GM23338 (cell line): ENCODE data around the gene KLHDC8B. TPM values are rescaled to one million over a fixed set of nuclear protein-coding genes. Genes with fewer than 3 reads are reported as not detected.
A peak's percentile ranks its signal among the peaks of the same experiment; 100 is the strongest.

Source experiments
- ATAC-seq: fragments of 200-7000 bp; cut with Tn5 transposase; 3 replicates; pipeline ENCODE4 v1.9.1; 2020
- DNase-seq: peaks from one replicate; pipeline ENCODE4 v3.0.0-alpha.2; 2015; ENCODE audit warnings: low spot score
- H2AFZ ChIP-seq: fragments of 200-600 bp; sonication (generic); 2 replicates; pipeline ENCODE4 v1.8.0; 2016; ENCODE audit warnings: antibody characterized with exemption, mild to moderate bottlenecking, moderate library complexity
- H3F3A ChIP-seq: fragments of 200-600 bp; sonication (generic); replicated peaks from 2 replicates; pipeline ENCODE4 v1.8.0; 2017; ENCODE audit warnings: antibody characterized with exemption, mixed run types, low read depth
- H3K27ac ChIP-seq: fragments of 200-600 bp; sonication (generic); 2 replicates; pipeline ENCODE4 v1.6.1; 2016; ENCODE audit warnings: low read depth
- H3K27me3 ChIP-seq: fragments of 200-600 bp; sonication (generic); 2 replicates; pipeline ENCODE4 v1.8.0; 2016; ENCODE audit warnings: mild to moderate bottlenecking, mixed run types, moderate library complexity; ENCODE audit not compliant: insufficient read depth
- H3K36me3 ChIP-seq: fragments of 200-600 bp; sonication (generic); 2 replicates; pipeline ENCODE4 v1.8.0; 2016; ENCODE audit warnings: mild to moderate bottlenecking; ENCODE audit not compliant: insufficient read depth
- H3K4me1 ChIP-seq: fragments of 200-600 bp; sonication (generic); 2 replicates; pipeline ENCODE4 v1.8.0; 2016; ENCODE audit warnings: mild to moderate bottlenecking, moderate library complexity; ENCODE audit not compliant: insufficient read depth
- H3K4me2 ChIP-seq: fragments of 200-600 bp; sonication (generic); 2 replicates; pipeline ENCODE4 v1.7.1; 2017; ENCODE audit warnings: mixed run types
- H3K4me3 ChIP-seq: fragments of 200-600 bp; sonication (generic); 2 replicates; pipeline ENCODE4 v1.6.1; 2016; ENCODE audit warnings: mixed run types
- H3K79me2 ChIP-seq: fragments of 200-600 bp; sonication (generic); replicated peaks from 2 replicates; pipeline ENCODE4 v1.8.0; 2017; ENCODE audit warnings: mild to moderate bottlenecking; ENCODE audit not compliant: insufficient read depth
- H3K9me2 ChIP-seq: fragments of 200-600 bp; sonication (generic); 2 replicates; pipeline ENCODE4 v1.8.0; 2017; ENCODE audit not compliant: insufficient read depth
- H4K20me1 ChIP-seq: fragments of 200-600 bp; sonication (generic); replicated peaks from 2 replicates; pipeline ENCODE4 v1.8.0; 2017; ENCODE audit warnings: mild to moderate bottlenecking; ENCODE audit not compliant: insufficient read depth
- H3K27ac Mint-ChIP-seq: 2 replicates; pipeline ENCODE4 v1.8.0; 2020; ENCODE audit warnings: inconsistent platforms, mild to moderate bottlenecking, moderate library complexity, mixed read lengths
- H3K27me3 Mint-ChIP-seq: 3 replicates; pipeline ENCODE4 v1.8.0; 2022; ENCODE audit warnings: low read depth, mild to moderate bottlenecking, moderate library complexity, mixed read lengths, inconsistent platforms; ENCODE audit not compliant: insufficient read depth, poor library complexity
- H3K36me3 Mint-ChIP-seq: 3 replicates; pipeline ENCODE4 v1.8.0; 2021; ENCODE audit warnings: low read depth, mild to moderate bottlenecking, inconsistent platforms, moderate library complexity, mixed read lengths
- H3K4me1 Mint-ChIP-seq: 3 replicates; pipeline ENCODE4 v1.8.0; 2020; ENCODE audit warnings: mild to moderate bottlenecking, inconsistent platforms, mixed read lengths
- H3K4me3 Mint-ChIP-seq: 3 replicates; pipeline ENCODE4 v1.8.0; 2021; ENCODE audit warnings: moderate library complexity, mild to moderate bottlenecking, inconsistent platforms, mixed read lengths
- H3K9me3 Mint-ChIP-seq: 3 replicates; pipeline ENCODE4 v1.8.0; 2020; ENCODE audit warnings: moderate library complexity, mild to moderate bottlenecking, inconsistent platforms, mixed read lengths
- CREB1 ChIP-seq: fragments of 250-450 bp; sonication (Bioruptor Pico); IDR thresholded peaks from 2 replicates; pipeline ENCODE4 v1.5.0; 2020; ENCODE audit warnings: low read depth, mild to moderate bottlenecking, moderate library complexity
- CTCF ChIP-seq, 2 experiments: fragments of 200-600 bp in 1 of 2; sonication (generic) in 1 of 2; conservative IDR thresholded peaks; 2 replicates each; pipeline versions ENCODE4 v1.5.1 to v1.6.1; 2016 to 2017; ENCODE audit warnings: antibody characterized with exemption in 2 of 2, low read depth in 2 of 2, mild to moderate bottlenecking in 2 of 2, moderate library complexity in 1 of 2
- EZH2 ChIP-seq: fragments of 200-600 bp; sonication (generic); IDR thresholded peaks from one replicate; pipeline ENCODE4 v1.8.0; 2017; ENCODE audit warnings: antibody characterized with exemption, mild to moderate bottlenecking, low read depth; ENCODE audit not compliant: unreplicated experiment
- EZH2phosphoT487 ChIP-seq: fragments of 200-600 bp; sonication (generic); IDR thresholded peaks from one replicate; pipeline ENCODE4 v1.8.1; 2018; ENCODE audit warnings: antibody characterized with exemption; ENCODE audit not compliant: unreplicated experiment
- JUNB ChIP-seq: IDR thresholded peaks from one replicate; pipeline ENCODE4 v1.6.1; 2016; ENCODE audit warnings: antibody characterized with exemption; ENCODE audit not compliant: unreplicated experiment
- NANOG ChIP-seq: IDR thresholded peaks from 2 replicates; pipeline ENCODE4 v1.6.1; 2016; ENCODE audit warnings: antibody characterized with exemption, borderline replicate concordance
- POLR2AphosphoS5 ChIP-seq: IDR thresholded peaks from 2 replicates; pipeline ENCODE4 v1.6.1; 2016; ENCODE audit warnings: antibody characterized with exemption, low read depth
- REST ChIP-seq: IDR thresholded peaks from one replicate; pipeline ENCODE4 v1.6.1; 2018; ENCODE audit warnings: antibody characterized with exemption; ENCODE audit not compliant: unreplicated experiment
- STAT1 ChIP-seq: IDR thresholded peaks from one replicate; pipeline ENCODE4 v1.6.1; 2016; ENCODE audit warnings: antibody characterized with exemption; ENCODE audit not compliant: unreplicated experiment
- ZNF114 ChIP-seq: fragments of 250-450 bp; sonication (Bioruptor Pico); IDR thresholded peaks from 2 replicates; pipeline ENCODE4 v1.5.0; 2020; ENCODE audit warnings: mild to moderate bottlenecking, moderate library complexity
- polyA plus RNA-seq: library from polyadenylated mRNA; unstranded; fragments of >200 nt; fragmentation: Nextera tagmentation; extraction: Ambion mirVana; gene quantifications from 2 replicates; pipeline ENCODE4 v1.2.1, GENCODE V29; 2016
- total RNA-seq: library from RNA; depleted of rRNA; stranded (reverse); fragments of >200 nt; shearing (Covaris generic); gene quantifications from 2 replicates; pipeline ENCODE4 v1.2.3, GENCODE V29; 2014

Gene KLHDC8B
- total and polyA plus RNA-seq, 2 experiments from 2014 or later, result 4.7 to 11.1 TPM

GRCh38 chr3:49166752-49167556, 4.4 kb upstream of the KLHDC8B start:
- Mint-ChIP-seq H3K4me3 (peak overlapping the region; percentile 86), H3K27me3 (peaks cover 7% of the 10 kb centered on the region), H3K36me3 (peaks cover 23% of the 10 kb centered on the region), H3K27ac (peak overlapping the region; percentile 88; the same call in 1 of the 2 replicates), H3K4me1 (peaks cover 18% of the 10 kb centered on the region), H3K9me3 (no peaks in the 10 kb centered on the region)
- peaks cover 14% of the 10 kb centered on the region for H3K4me1 ChIP-seq
- H3K27ac ChIP-seq, result no peak overlapping the region
- peak overlapping the region; percentile 97 for H3K4me3 ChIP-seq
- TF ChIP-seq REST (no peak), CREB1 (no peak), POLR2AphosphoS5 (no peak), EZH2 (no peak)
- H3K79me2 ChIP-seq, result peaks cover 18% of the 10 kb centered on the region
- peaks cover 8% of the 10 kb centered on the region; the same call in 1 of the 2 replicates for H3K9me2 ChIP-seq
- no peaks in the 10 kb centered on the region; the same call in 1 of the 2 replicates for H3K36me3 ChIP-seq
- DNase-seq (no peak), ATAC-seq (no peak)
- peak overlapping the region; percentile 76 for H3K4me2 ChIP-seq
- peak overlapping the region; percentile 63 for H2AFZ ChIP-seq
- no peaks in the 10 kb centered on the region for H3F3A ChIP-seq
- H4K20me1 ChIP-seq, result peaks cover 10% of the 10 kb centered on the region
- H3K27me3 ChIP-seq, result no peaks in the 10 kb centered on the region

- Histone ChIP-seq H3K4me2 (peak overlapping the region; percentile 96), H3K4me1 (peaks cover 15% of the 10 kb centered on the region), H3K9me2 (peaks cover 8% of the 10 kb centered on the region; the same call in 1 of the 2 replicates), H2AFZ (peak overlapping the region; percentile 99; the same call in 1 of the 2 replicates), H3F3A (no peaks in the 10 kb centered on the region), H3K4me3 (peak overlapping the region; percentile 85), H3K27me3 (no peaks in the 10 kb centered on the region), H3K27ac (no peak overlapping the region), H4K20me1 (no peaks in the 10 kb centered on the region), H3K79me2 (peaks cover under 1% of the 10 kb centered on the region), H3K36me3 (no peaks in the 10 kb centered on the region)
- Mint-ChIP-seq H3K27me3 (peaks cover 9% of the 10 kb centered on the region), H3K4me3 (peak overlapping the region; percentile 82), H3K27ac (peak overlapping the region; percentile 80; the same call in 1 of the 2 replicates), H3K9me3 (no peaks in the 10 kb centered on the region), H3K36me3 (peaks cover 2% of the 10 kb centered on the region; the same call in 1 of the 3 replicates), H3K4me1 (peaks cover 25% of the 10 kb centered on the region)
- DNase-seq (no peak), ATAC-seq (peak; percentile 1; the same call in 2 of the 3 replicates)
- TF ChIP-seq STAT1 (no peak), EZH2phosphoT487 (no peak), EZH2 (no peak), JUNB (no peak), REST (no peak), POLR2AphosphoS5 (no peak), ZNF114 (CRISPR knock-in tag) (no peak), NANOG (no peak), CTCF (conservative IDR thresholded peaks at IDR 0.05; ENCODE audit: low read depth in 2 of 2) (no peak)
These were observed 667 bp upstream of the KLHDC8B start for GRCh38 chr3:49170744-49171118.
